Measurements from ENCODE around the gene RAPGEF3. TPM values are rescaled to one million over a fixed set of nuclear protein-coding genes. Genes with fewer than 3 reads are reported as not detected.

Gene RAPGEF3
- total RNA-seq, 1 donor from 2014 or later, result 4.9 TPM

GRCh38 chr12:47751561-47751960 lies 7.1 kb downstream of the RAPGEF3 start:
- Mint-ChIP-seq H3K36me3 (no peaks in the 10 kb centered on the region), H3K27me3 (no peaks in the 10 kb centered on the region), H3K4me1 (ENCODE audit: unreplicated experiment) (peaks cover 36% of the 10 kb centered on the region), H3K27ac (no peak overlapping the region), H3K4me3 (no peak overlapping the region), H3K9me3 (no peaks in the 10 kb centered on the region)
- no peak for TF ChIP-seq CTCF (conservative IDR thresholded peaks at IDR 0.05)
- DNase-seq (ENCODE audit: extremely low spot score, unreplicated experiment), result no peak

GRCh38 chr12:47750916-47751470 lies 7.7 kb downstream of the RAPGEF3 start:
- Mint-ChIP-seq H3K36me3 (no peaks in the 10 kb centered on the region), H3K4me3 (no peak overlapping the region), H3K9me3 (no peaks in the 10 kb centered on the region), H3K27ac (no peak overlapping the region), H3K4me1 (ENCODE audit: unreplicated experiment) (peaks cover 34% of the 10 kb centered on the region), H3K27me3 (no peaks in the 10 kb centered on the region)
- no peak for DNase-seq (ENCODE audit: extremely low spot score, unreplicated experiment)
- no peak for TF ChIP-seq CTCF (conservative IDR thresholded peaks at IDR 0.05)

- no peak for TF ChIP-seq CTCF (conservative IDR thresholded peaks at IDR 0.05)
- H3K4me3 Mint-ChIP-seq, result no peak overlapping the region
These were observed 8.4 kb downstream of the RAPGEF3 start for GRCh38 chr12:47750229-47750798.

GRCh38 chr12:47748899-47749298 lies 9.8 kb downstream of the RAPGEF3 start:
- Mint-ChIP-seq H3K9me3 (no peaks in the 10 kb centered on the region), H3K4me1 (ENCODE audit: unreplicated experiment) (peaks cover 33% of the 10 kb centered on the region), H3K36me3 (no peaks in the 10 kb centered on the region), H3K27me3 (no peaks in the 10 kb centered on the region), H3K27ac (no peak overlapping the region), H3K4me3 (no peak overlapping the region)
- no peak for DNase-seq (ENCODE audit: extremely low spot score, unreplicated experiment)
- TF ChIP-seq CTCF (conservative IDR thresholded peaks at IDR 0.05), result no peak

More at GRCh38 chr12:47750229-47750798, 8.4 kb downstream of the RAPGEF3 start:
- DNase-seq (ENCODE audit: extremely low spot score, unreplicated experiment), result no peak
- H3K36me3 Mint-ChIP-seq, result no peaks in the 10 kb centered on the region
- peaks cover 36% of the 10 kb centered on the region for H3K4me1 Mint-ChIP-seq (ENCODE audit: unreplicated experiment)
- H3K27ac Mint-ChIP-seq, result no peak overlapping the region
- no peaks in the 10 kb centered on the region for H3K27me3 Mint-ChIP-seq
- no peaks in the 10 kb centered on the region for H3K9me3 Mint-ChIP-seq

GRCh38 chr12:47748507-47748828 lies 10.2 kb downstream of the RAPGEF3 start:
- no peak for DNase-seq (ENCODE audit: extremely low spot score, unreplicated experiment)
- no peak overlapping the region for H3K27ac Mint-ChIP-seq
- H3K36me3 Mint-ChIP-seq, result no peaks in the 10 kb centered on the region
- H3K4me3 Mint-ChIP-seq, result no peak overlapping the region
- H3K4me1 Mint-ChIP-seq (ENCODE audit: unreplicated experiment), result peaks cover 29% of the 10 kb centered on the region
- no peaks in the 10 kb centered on the region for H3K27me3 Mint-ChIP-seq
- H3K9me3 Mint-ChIP-seq, result no peaks in the 10 kb centered on the region
- no peak for TF ChIP-seq CTCF (conservative IDR thresholded peaks at IDR 0.05)

Measured in type B pancreatic cell (in vitro differentiated cells).